GM18507 (cell line): ENCODE results near the gene AK3.
"Not testable (repeated sequence)": the region's sequence is repeated elsewhere in the genome, so short reads cannot be mapped to it uniquely, and the experiment has no call there.

Source experiments
- DNase-seq: peaks from one replicate; pipeline ENCODE4 v3.0.0; 2011; ENCODE audit warnings: low read depth; ENCODE audit not compliant: insufficient read length; ENCODE audit errors: extremely low spot score
- FAIRE-seq: peaks from 2 replicates; lab custom pipeline; 2011; peaks lifted over from hg19 to GRCh38; lab: Jason Lieb, UNC

The AK3 gene

GRCh38 chr9:4677392-4677791 lies 63.6 kb downstream of the AK3 start:
- DNase-seq, result no peak
- no peak for FAIRE-seq

GRCh38 chr9:4674783-4675182 lies 66.2 kb downstream of the AK3 start:
- FAIRE-seq, result no peak
- DNase-seq, result no peak

GRCh38 chr9:4671737-4672136 lies 69.3 kb downstream of the AK3 start:
- FAIRE-seq, result no peak

DNA sequence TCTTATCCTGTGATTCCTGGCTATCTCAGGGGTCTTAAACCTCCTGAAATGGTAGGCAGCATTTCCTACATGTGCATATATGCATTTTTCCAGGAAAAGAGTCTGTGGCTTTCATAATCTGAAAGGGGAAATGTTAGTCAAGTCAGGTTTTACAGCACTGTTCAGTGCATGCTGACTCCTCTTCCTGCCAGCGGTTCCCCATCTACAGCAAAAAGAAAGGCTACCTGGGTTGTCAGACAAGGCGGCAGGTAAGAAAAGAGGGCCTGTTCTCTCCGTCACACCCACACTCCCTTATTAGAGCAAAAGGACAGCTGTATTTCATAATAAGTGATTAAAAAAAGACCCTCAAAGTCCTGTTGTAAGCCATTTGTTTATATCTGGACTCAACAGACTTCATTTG lies 70.4 kb downstream of the AK3 start:
- no peak for FAIRE-seq

More at GRCh38 chr9:4671737-4672136, 69.3 kb downstream of the AK3 start:
- DNase-seq, result no peak

DNA sequence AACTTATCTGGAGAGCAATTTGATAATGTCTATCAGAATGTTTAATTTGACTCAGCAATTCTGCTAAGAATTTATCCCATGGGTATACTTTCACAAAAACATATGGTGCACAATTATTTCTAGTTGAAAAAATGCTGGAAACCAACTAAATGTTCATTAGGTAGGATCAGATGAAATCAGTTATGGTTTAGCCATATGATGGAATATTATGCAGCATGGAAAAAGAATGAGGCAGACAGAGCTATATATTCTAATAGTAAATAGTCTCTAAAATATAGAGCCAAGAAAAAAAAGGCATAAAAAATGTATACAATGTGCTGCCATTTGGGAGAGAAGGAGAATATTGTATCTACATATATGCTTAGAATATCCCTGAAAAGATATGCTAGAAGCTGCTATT lies 71.1 kb downstream of the AK3 start:
- DNase-seq (no peak), FAIRE-seq (no peak)

More for the DNA sequence above, 70.4 kb downstream of the AK3 start:
- DNase-seq, result no peak

- DNase-seq (no peak), FAIRE-seq (no peak)
Measured at GRCh38 chr9:4668604-4669003, 72.4 kb downstream of the AK3 start.

- DNase-seq, result no peak
- no peak for FAIRE-seq
Measured at GRCh38 chr9:4667681-4668080, 73.3 kb downstream of the AK3 start.

- DNase-seq (no peak), FAIRE-seq (peak; percentile 36)
Measured at GRCh38 chr9:4666042-4666699, 74.8 kb downstream of the AK3 start, which contains the start of gene SPATA6L. Gene SPATA6L, minus strand, starts transcription at chr9:4666480. Its CDS starts 230 bp downstream, at chr9:4666250.

GRCh38 chr9:4665357-4665756 lies 75.6 kb downstream of the AK3 start:
- FAIRE-seq (no peak), DNase-seq (no peak)

DNA sequence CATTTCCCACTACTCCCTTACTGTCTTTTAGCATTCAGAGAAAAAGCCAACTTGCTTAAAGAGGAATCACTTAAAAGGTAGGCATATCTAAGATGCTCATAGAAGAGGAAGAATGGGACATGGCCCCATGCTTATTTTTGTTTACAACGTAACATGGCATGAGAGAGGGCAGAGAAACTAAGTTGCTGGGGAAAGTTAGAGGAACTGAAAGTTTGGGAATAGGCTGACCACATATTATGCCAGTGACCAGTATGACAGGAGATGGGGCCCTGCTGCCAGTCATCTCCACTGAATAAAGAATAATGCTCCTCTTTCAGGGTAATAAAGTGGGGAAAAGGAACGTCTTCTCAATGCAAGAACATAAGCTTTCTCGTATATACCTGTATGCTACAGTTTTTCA lies 77.0 kb downstream of the AK3 start:
- FAIRE-seq (no peak), DNase-seq (no peak)

- FAIRE-seq, result peak; percentile 9
Measured at GRCh38 chr9:4662989-4663792, 77.8 kb downstream of the AK3 start.

GRCh38 chr9:4662108-4662988 lies 78.7 kb downstream of the AK3 start, which contains the start of gene PLPP6:
Gene PLPP6, plus strand, starts transcription at chr9:4662294. Its CDS starts 82 bp downstream, at chr9:4662376.
- DNase-seq (peak; percentile 71), FAIRE-seq (peak; percentile 93)

More at GRCh38 chr9:4662989-4663792, 77.8 kb downstream of the AK3 start:
- DNase-seq, result no peak

GRCh38 chr9:4661611-4662010 lies 79.4 kb downstream of the AK3 start:
- DNase-seq (no peak), FAIRE-seq (no peak)

DNA sequence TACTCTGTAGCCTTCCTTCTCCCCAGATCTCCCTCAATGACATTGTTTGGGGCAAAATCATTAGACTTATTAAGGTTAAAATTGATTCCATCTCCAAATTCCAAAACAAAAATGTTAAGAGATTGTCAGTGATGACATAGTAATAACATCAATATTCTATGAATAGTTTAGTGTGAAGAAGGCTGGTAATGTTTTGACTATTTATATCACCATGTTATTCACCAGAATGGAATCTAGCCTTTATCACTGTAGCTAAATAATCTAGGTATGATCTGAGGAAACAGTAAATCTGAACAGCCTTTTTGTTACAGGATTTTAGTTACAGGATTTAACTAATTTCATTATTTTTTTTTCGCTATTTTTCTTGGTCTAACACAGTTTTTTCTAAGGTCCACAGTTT lies 79.8 kb downstream of the AK3 start:
- FAIRE-seq (no peak), DNase-seq (no peak)

GRCh38 chr9:4660665-4661064 lies 80.3 kb downstream of the AK3 start:
- FAIRE-seq, DNase-seq: not testable (repeated sequence)
